Progenitor cell of endocrine pancreas (in vitro differentiated cells): ENCODE data around the gene FBXO3. TPM values are rescaled to one million over a fixed set of nuclear protein-coding genes. Genes with fewer than 3 reads are reported as not detected.
A peak's percentile ranks its signal among the peaks of the same experiment; 100 is the strongest.
"Not testable (repeated sequence)": the region's sequence is repeated elsewhere in the genome, so short reads cannot be mapped to it uniquely, and the experiment has no call there.

Experiments used
- DNase-seq: peaks from one replicate; pipeline ENCODE4 v3.0.0; 2021; ENCODE audit warnings: low spot score; ENCODE audit not compliant: unreplicated experiment
- H3K27ac Mint-ChIP-seq: 2 replicates; pipeline ENCODE4 v1.8.0; 2021; ENCODE audit warnings: mild to moderate bottlenecking, moderate library complexity, mixed read lengths
- H3K27me3 Mint-ChIP-seq: 2 replicates; pipeline ENCODE4 v1.8.0; 2021; ENCODE audit warnings: mixed read lengths
- H3K36me3 Mint-ChIP-seq: 2 replicates; pipeline ENCODE4 v1.8.0; 2022; ENCODE audit warnings: mixed read lengths; ENCODE audit not compliant: insufficient read depth
- H3K4me1 Mint-ChIP-seq: 2 replicates; pipeline ENCODE4 v1.8.0; 2021; ENCODE audit warnings: low read depth, mixed read lengths
- H3K4me3 Mint-ChIP-seq: 2 replicates; pipeline ENCODE4 v1.8.0; 2021; ENCODE audit warnings: low read depth, mild to moderate bottlenecking, moderate library complexity, mixed read lengths
- H3K9me3 Mint-ChIP-seq: 2 replicates; pipeline ENCODE4 v1.8.0; 2021; ENCODE audit warnings: low read depth, mixed read lengths
- CTCF ChIP-seq: fragments of 200-600 bp; sonication (generic); IDR thresholded peaks from one replicate; pipeline ENCODE4 v1.5.0; 2021; ENCODE audit warnings: antibody characterized with exemption, mild to moderate bottlenecking; ENCODE audit not compliant: unreplicated experiment
- total RNA-seq: library from RNA; stranded (reverse); gene quantifications from 2 replicates; pipeline ENCODE4 v1.2.1, GENCODE V29; 2021

FBXO3 gene
- total RNA-seq, 1 donor from 2014 or later = 37.2 TPM

GRCh38 chr11:33802194-33802950 lies 28.1 kb upstream of the FBXO3 start:
- Mint-ChIP-seq H3K4me1 (peaks cover 12% of the 10 kb centered on the region), H3K27ac (peak overlapping the region; percentile 9), H3K27me3 (peaks cover 57% of the 10 kb centered on the region), H3K4me3 (peak overlapping the region; percentile 63), H3K36me3 (no peaks in the 10 kb centered on the region), H3K9me3 (no peaks in the 10 kb centered on the region)
- peak; percentile 44 for DNase-seq
- no peak for TF ChIP-seq CTCF

- H3K4me3 Mint-ChIP-seq = peak overlapping the region; percentile 63
- H3K27ac Mint-ChIP-seq = peak overlapping the region; percentile 9
- no peaks in the 10 kb centered on the region for H3K9me3 Mint-ChIP-seq
- TF ChIP-seq CTCF = no peak
- H3K4me1 Mint-ChIP-seq = peaks cover 12% of the 10 kb centered on the region
- peaks cover 58% of the 10 kb centered on the region for H3K27me3 Mint-ChIP-seq
- H3K36me3 Mint-ChIP-seq = no peaks in the 10 kb centered on the region
- DNase-seq = no peak
Observed at GRCh38 chr11:33801821-33802193, 27.5 kb upstream of the FBXO3 start.

GRCh38 chr11:33797879-33798278 lies 23.6 kb upstream of the FBXO3 start:
- H3K36me3 Mint-ChIP-seq = no peaks in the 10 kb centered on the region

GRCh38 chr11:33790040-33790439 lies 15.7 kb upstream of the FBXO3 start:
- DNase-seq = no peak
- H3K4me1 Mint-ChIP-seq = peaks cover 4% of the 10 kb centered on the region
- H3K4me3 Mint-ChIP-seq = no peak overlapping the region
- H3K9me3 Mint-ChIP-seq = peaks cover 3% of the 10 kb centered on the region
- peaks cover 38% of the 10 kb centered on the region for H3K27me3 Mint-ChIP-seq
- H3K27ac Mint-ChIP-seq = no peak overlapping the region
- no peak for TF ChIP-seq CTCF
- H3K36me3 Mint-ChIP-seq = no peaks in the 10 kb centered on the region

More at GRCh38 chr11:33797879-33798278, 23.6 kb upstream of the FBXO3 start:
- peaks cover 61% of the 10 kb centered on the region for H3K27me3 Mint-ChIP-seq
- H3K27ac Mint-ChIP-seq = no peak overlapping the region
- no peak for TF ChIP-seq CTCF
- peaks cover 12% of the 10 kb centered on the region for H3K4me1 Mint-ChIP-seq
- DNase-seq = no peak
- no peak overlapping the region for H3K4me3 Mint-ChIP-seq
- no peaks in the 10 kb centered on the region for H3K9me3 Mint-ChIP-seq

- H3K27ac Mint-ChIP-seq, DNase-seq, H3K9me3 Mint-ChIP-seq, H3K4me1 Mint-ChIP-seq, H3K36me3 Mint-ChIP-seq, H3K4me3 Mint-ChIP-seq: not testable (repeated sequence)
- H3K27me3 Mint-ChIP-seq = peaks cover 41% of the 10 kb centered on the region
Observed at GRCh38 chr11:33788095-33788494, 13.8 kb upstream of the FBXO3 start.

GRCh38 chr11:33787076-33787475 lies 12.8 kb upstream of the FBXO3 start:
- Mint-ChIP-seq H3K27ac (no peak overlapping the region), H3K9me3 (peaks cover 3% of the 10 kb centered on the region), H3K27me3 (peaks cover 36% of the 10 kb centered on the region), H3K4me1 (peaks cover 4% of the 10 kb centered on the region), H3K4me3 (no peak overlapping the region), H3K36me3 (no peaks in the 10 kb centered on the region)
- TF ChIP-seq CTCF = no peak
- DNase-seq = no peak
